Panc1 (cell line): ENCODE results near the gene B4GALT2.

Experiments
- POLR2AphosphoS5 ChIP-seq: IDR thresholded peaks from 2 replicates; pipeline ENCODE4 v1.6.1; 2012; ENCODE audit warnings: mild to moderate bottlenecking, low read depth, low read length, moderate library complexity
- SIN3A ChIP-seq: IDR thresholded peaks from 2 replicates; pipeline ENCODE4 v1.6.1; 2012; ENCODE audit warnings: low read depth, mild to moderate bottlenecking, low read length, moderate library complexity, borderline replicate concordance; ENCODE audit not compliant: insufficient read depth
- TCF7L2 ChIP-seq: IDR thresholded peaks from 2 replicates; pipeline ENCODE4 v1.6.1; 2011; ENCODE audit warnings: mild to moderate bottlenecking, low read depth, low read length, inconsistent platforms
- TF ChIP-seq, protein P1 (sequence below): fragments of 450-650 bp; IDR thresholded peaks from 2 replicates; pipeline ENCODE4 v1.5.1; 2017; ENCODE audit warnings: mild to moderate bottlenecking

DNA sequence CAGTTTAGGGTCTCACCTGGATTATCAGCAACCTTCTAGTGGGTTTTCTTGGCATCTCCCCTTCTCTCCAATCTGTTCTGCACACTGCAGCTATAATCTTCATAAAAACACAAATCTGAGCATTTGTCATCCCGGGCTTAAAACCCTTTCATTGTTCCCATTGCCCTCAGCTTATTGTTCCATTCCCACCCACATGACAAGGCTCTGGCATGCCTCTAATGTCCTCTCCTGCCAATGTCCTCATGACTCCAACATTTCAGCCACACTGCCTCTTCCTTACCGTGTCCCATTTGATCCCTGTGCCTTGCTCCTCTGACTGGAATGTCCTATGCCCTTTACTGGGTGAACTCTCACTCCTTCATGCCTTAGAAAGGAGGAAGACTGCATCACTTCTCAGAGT lies 16.7 kb upstream of the B4GALT2 start:
- TF ChIP-seq, protein P1, sequence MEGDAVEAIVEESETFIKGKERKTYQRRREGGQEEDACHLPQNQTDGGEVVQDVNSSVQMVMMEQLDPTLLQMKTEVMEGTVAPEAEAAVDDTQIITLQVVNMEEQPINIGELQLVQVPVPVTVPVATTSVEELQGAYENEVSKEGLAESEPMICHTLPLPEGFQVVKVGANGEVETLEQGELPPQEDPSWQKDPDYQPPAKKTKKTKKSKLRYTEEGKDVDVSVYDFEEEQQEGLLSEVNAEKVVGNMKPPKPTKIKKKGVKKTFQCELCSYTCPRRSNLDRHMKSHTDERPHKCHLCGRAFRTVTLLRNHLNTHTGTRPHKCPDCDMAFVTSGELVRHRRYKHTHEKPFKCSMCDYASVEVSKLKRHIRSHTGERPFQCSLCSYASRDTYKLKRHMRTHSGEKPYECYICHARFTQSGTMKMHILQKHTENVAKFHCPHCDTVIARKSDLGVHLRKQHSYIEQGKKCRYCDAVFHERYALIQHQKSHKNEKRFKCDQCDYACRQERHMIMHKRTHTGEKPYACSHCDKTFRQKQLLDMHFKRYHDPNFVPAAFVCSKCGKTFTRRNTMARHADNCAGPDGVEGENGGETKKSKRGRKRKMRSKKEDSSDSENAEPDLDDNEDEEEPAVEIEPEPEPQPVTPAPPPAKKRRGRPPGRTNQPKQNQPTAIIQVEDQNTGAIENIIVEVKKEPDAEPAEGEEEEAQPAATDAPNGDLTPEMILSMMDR = no peak
- no peak for TF ChIP-seq SIN3A
- no peak for TF ChIP-seq TCF7L2
- TF ChIP-seq POLR2AphosphoS5 = no peak
